ENCODE data around the gene MAN2B1.
A peak's percentile ranks its signal among the peaks of the same experiment; 100 is the strongest.
"Not testable (repeated sequence)": the region's sequence is repeated elsewhere in the genome, so short reads cannot be mapped to it uniquely, and the experiment has no call there.

The MAN2B1 gene

DNA sequence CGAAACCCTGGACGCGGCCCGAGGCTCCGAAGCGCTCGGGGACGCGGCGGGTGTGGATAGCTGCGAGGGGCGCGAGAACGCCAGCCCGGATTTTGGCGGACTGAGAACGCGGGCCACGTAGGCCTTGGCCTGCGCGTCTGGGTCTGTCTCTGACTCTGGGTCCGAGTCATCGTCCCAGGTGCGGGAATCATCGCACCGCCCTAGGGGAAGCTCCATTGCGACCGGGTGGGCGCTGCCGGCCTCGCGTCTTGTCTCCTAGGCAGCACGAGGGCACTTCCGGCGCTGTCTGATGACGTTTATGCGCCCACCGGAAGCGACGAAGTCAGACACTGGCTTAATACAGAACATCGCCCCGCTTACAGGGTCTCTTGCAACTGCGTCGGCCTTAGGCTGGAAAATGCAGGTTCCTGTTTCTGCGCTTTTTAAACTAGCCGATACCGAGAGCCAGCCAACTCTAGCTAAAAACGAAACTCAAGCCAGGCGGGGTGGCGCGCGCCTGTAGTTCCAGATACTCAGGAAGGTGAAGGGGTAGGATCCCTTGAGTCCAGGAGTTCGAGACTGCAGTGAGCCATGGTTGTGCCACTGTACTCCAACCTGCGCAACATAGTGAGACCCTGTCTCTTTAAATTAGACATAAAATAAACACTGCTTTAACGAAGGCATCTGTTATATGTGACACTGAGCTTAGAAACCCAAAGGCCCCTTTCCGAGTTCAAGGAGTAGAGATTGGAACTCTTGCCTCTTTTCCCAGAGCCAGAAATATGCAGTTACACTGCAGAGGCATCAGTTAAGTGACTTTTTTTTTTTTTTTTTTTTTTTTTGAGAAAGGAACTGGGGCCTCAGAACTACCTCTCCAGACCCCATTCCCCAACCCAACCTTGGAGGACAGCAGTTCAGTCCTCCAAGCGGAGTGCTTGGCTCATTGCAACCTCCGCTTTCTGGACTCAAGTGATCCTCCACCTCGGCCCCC is 30.1 kb upstream of the MAN2B1 start, which contains the start of gene FBXW9:
Gene FBXW9 (minus strand): TSS at position 266 of the 970 bp plus-strand sequence. CDS start 50 bp downstream, at position 216.
- peak within 1 kb of the TSS; percentile 88 for H3K27ac Mint-ChIP-seq
- peak within 1 kb of the TSS; percentile 89 for H3K4me3 Mint-ChIP-seq
- no peaks in the 10 kb centered on the region for H3K9me3 Mint-ChIP-seq (ENCODE audit: low read depth)
- no peaks in the 10 kb centered on the region for H3K27me3 Mint-ChIP-seq
- H3K36me3 Mint-ChIP-seq: peaks cover 5% of the 10 kb centered on the region
- peaks cover 9% of the 10 kb centered on the region for H3K4me1 Mint-ChIP-seq (ENCODE audit: low read depth)

DNA sequence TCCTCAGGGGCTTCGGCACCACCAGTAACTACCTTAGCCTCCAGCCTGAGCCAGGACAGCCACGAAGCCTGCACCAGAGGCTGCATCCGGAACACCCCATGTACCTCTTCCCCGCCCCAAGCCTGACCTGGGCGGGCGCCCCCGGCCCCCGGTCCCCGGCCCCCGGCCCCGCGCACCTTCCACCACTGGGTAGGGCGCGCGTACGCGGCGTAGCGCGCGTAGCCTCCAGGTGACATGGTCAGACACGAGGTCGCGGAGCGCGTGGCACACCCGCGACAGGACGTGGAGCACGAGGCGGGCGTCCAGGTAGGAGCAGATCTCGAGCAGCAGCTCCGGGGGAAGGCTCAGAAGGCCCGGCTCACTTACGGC is 29.4 kb upstream of the MAN2B1 start:
- Mint-ChIP-seq H3K27me3 (no peaks in the 10 kb centered on the region), H3K4me3 (peak overlapping the region; percentile 89), H3K36me3 (peaks cover 5% of the 10 kb centered on the region), H3K9me3 (ENCODE audit: low read depth) (no peaks in the 10 kb centered on the region), H3K4me1 (ENCODE audit: low read depth) (peaks cover 9% of the 10 kb centered on the region), H3K27ac (peak overlapping the region; percentile 66)

GRCh38 chr19:12695514-12695913 is 29.0 kb upstream of the MAN2B1 start:
- Mint-ChIP-seq H3K27me3 (no peaks in the 10 kb centered on the region), H3K36me3 (peaks cover 5% of the 10 kb centered on the region), H3K4me3 (peak overlapping the region; percentile 78), H3K9me3 (ENCODE audit: low read depth) (no peaks in the 10 kb centered on the region), H3K27ac (peak overlapping the region; percentile 66), H3K4me1 (ENCODE audit: low read depth) (peaks cover 9% of the 10 kb centered on the region)

DNA sequence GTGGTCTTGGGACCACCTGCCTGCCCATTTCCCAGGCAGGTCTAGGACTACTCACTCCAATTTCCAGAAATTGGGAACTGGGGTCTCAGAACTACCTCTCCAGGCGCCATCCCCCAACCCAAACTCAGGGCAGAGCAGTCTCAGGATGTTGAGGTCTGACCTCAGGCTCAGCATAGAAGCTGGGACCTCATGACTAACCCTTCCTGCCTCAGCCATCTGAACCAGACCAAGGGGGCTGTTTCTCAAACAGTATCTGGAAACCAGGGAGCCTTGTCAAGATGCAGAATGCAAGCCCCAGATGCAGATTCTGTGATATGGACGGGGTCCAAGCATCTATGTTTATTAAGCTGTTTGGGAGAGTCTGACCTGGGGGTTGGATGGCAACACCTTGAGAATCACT is 28.6 kb upstream of the MAN2B1 start:
- peaks cover 5% of the 10 kb centered on the region for H3K36me3 Mint-ChIP-seq
- peak overlapping the region; percentile 78 for H3K4me3 Mint-ChIP-seq

DNA sequence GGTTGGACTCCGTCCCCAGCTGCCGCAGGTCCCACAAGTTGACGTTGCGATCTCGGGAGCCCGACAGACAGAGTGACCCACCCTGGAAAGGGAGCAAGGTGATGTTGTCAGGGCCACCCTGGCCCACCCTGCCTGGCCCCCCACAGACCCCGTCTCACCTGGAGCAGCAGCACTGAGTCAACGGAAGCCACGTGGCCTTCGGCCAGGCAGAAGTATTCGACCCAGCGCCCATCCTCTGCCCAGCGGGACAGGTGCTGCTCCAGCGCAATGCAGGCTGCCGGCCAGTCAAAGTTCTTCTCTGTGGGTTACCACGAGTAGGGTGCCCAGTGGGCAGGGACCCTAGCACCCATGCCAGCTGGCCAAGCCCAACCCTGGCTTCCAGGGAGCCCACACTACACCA is 28.1 kb upstream of the MAN2B1 start:
- Mint-ChIP-seq H3K9me3 (ENCODE audit: low read depth) (no peaks in the 10 kb centered on the region), H3K27ac (no peak overlapping the region), H3K27me3 (no peaks in the 10 kb centered on the region), H3K4me1 (ENCODE audit: low read depth) (peaks cover 9% of the 10 kb centered on the region), H3K4me3 (peak overlapping the region; percentile 78), H3K36me3 (peaks cover 5% of the 10 kb centered on the region)

More for the DNA sequence above, 28.6 kb upstream of the MAN2B1 start:
- Mint-ChIP-seq H3K4me1 (ENCODE audit: low read depth) (peaks cover 9% of the 10 kb centered on the region), H3K27me3 (no peaks in the 10 kb centered on the region), H3K9me3 (ENCODE audit: low read depth) (no peaks in the 10 kb centered on the region), H3K27ac (no peak overlapping the region)

DNA sequence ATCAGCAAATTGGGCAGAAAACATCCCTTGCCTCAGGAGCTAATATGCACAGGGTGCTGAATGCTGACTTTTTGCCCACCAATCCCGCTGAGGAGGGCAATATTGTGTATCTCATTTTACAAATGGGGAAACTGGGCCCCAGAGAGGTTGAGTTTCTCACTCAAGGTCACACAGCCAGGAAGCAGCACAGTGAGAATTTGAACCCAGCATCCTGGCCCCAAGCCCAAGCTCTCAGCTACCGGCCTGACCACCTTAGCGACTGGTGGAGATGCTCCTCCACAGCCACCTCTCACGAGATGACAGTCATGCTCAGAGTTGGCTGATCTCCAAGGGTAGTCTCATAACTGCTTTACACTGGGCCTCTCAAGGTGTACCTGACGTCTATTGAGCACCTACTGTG is 26.4 kb upstream of the MAN2B1 start:
- Mint-ChIP-seq H3K36me3 (no peaks in the 10 kb centered on the region), H3K4me3 (no peak overlapping the region), H3K27ac (no peak overlapping the region), H3K9me3 (ENCODE audit: low read depth) (no peaks in the 10 kb centered on the region), H3K27me3 (no peaks in the 10 kb centered on the region), H3K4me1 (ENCODE audit: low read depth) (peaks cover 6% of the 10 kb centered on the region)

GRCh38 chr19:12689581-12690216 is 23.2 kb upstream of the MAN2B1 start:
- H3K27ac Mint-ChIP-seq: no peak overlapping the region

GRCh38 chr19:12689012-12689411 is 22.5 kb upstream of the MAN2B1 start:
- Mint-ChIP-seq H3K4me1 (ENCODE audit: low read depth) (no peaks in the 10 kb centered on the region), H3K9me3 (ENCODE audit: low read depth) (no peaks in the 10 kb centered on the region), H3K27me3 (no peaks in the 10 kb centered on the region), H3K27ac (no peak overlapping the region), H3K36me3 (no peaks in the 10 kb centered on the region), H3K4me3 (no peak overlapping the region)

More at GRCh38 chr19:12689581-12690216, 23.2 kb upstream of the MAN2B1 start:
- Mint-ChIP-seq H3K4me3 (no peak overlapping the region), H3K9me3 (ENCODE audit: low read depth) (no peaks in the 10 kb centered on the region), H3K27me3 (no peaks in the 10 kb centered on the region), H3K36me3 (no peaks in the 10 kb centered on the region), H3K4me1 (ENCODE audit: low read depth) (no peaks in the 10 kb centered on the region)

DNA sequence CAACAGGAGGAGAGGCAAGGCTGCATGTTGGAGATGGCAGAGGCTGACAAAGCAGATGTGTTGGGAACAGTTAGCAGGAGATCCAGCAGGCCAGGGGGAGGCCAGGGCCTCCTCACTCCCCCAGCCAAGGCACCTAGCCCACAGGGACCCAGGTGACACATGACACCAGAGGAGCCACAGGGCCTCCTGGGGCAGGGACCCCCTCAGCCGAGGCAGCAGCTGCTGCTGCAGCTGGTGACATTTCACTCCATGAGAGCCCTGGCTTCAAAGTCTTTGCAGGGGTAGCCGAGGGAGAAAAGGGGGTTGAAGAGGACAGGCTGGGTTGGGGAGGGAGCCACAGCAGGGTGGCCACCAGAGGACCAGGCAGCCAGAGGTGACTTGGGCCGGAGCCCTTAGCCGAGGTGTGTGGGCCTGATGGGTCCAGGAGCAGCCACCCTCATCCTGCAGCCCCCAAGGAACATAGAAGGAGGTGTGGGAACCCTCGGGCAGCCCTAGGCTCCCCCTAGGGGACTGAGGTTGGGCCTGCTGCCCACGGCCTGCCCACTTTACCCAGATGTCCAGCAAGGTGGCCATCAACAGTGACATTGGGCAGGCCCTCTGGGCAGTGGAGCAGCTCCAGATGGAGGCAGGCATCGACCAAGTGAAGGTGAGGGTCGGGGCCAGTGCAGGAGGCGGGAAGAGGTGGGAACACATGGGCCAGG is 21.1 kb upstream of the MAN2B1 start, which contains the start of gene GNG14:
Gene GNG14 (plus strand): TSS at position 503 of the 701 bp plus-strand sequence. CDS start 51 bp downstream, at position 554.
- Mint-ChIP-seq H3K27me3 (no peaks in the 10 kb centered on the region), H3K27ac (no peak within 1 kb of the TSS), H3K9me3 (ENCODE audit: low read depth) (no peaks in the 10 kb centered on the region), H3K4me1 (ENCODE audit: low read depth) (no peaks in the 10 kb centered on the region), H3K36me3 (no peaks in the 10 kb centered on the region), H3K4me3 (no peak within 1 kb of the TSS)

DNA sequence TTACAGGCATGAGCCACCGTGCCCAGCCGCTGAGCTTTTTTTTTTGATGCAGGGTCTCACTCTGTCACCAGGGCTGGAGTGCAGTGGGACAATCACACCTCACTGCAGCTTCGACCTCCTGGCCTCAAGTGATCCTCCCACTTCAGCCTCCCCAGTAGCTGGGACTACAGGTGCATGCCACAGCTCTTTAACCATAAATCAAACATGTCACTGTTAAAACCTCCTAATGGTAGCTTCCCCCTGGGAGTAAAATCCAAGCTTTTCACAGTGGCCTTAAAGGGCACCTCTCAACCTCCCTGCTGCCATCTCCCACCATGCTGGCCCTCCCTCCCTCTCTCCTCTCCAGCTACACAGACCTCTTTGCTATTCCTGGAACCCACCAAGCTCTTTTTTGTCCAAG is 19.3 kb upstream of the MAN2B1 start:
- Mint-ChIP-seq H3K27me3 (no peaks in the 10 kb centered on the region), H3K36me3 (peaks cover 3% of the 10 kb centered on the region), H3K4me3 (no peak overlapping the region), H3K27ac (no peak overlapping the region), H3K4me1 (ENCODE audit: low read depth) (peaks cover 5% of the 10 kb centered on the region), H3K9me3 (ENCODE audit: low read depth) (no peaks in the 10 kb centered on the region)

DNA sequence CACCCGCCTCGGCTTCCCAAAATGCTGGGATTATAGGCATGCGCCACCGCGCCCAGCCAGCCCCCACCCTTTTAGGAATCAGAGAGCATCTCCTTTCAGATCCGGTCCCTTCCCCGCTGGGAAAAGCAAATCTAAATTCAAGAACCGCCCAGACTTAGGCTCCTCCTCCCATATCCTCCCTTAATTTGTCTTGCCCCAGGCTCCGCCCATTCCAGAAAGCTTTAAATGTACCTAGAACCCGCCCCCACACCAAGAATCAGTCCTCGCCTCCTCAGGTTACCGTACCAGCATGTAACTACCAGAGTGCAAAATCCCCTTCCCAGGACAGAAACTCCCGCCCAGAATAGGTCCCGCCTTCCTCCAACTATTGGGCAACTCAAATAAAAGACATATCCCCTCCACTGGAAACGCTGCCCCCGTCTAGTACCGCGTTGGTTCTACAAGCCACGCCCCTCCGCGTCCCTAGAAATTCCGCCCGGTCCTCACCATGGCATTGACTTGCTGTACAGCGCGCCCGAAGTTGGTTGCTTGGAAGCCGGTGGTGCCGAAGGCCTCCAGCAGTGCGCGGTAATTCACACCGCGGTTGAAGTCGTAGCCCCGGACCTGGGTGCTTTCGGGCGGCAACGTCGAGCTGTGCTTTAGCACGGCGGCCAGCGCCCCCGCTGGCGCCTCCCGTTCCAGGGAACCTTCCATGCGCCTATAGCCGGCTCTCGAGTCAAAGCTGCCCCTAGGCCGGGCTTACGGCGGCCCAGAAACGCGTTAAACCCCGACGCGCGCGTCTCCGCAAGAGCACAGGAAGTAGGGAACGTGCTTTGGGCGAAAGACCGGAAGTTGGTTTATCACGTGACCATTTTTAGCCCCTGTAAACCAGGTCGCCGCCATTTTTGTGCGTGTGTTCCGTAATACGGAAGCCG is 14.8 kb upstream of the MAN2B1 start, which contains the start of gene DHPS:
Gene DHPS (minus strand): TSS at position 807 of the 914 bp plus-strand sequence. CDS start 114 bp downstream, at position 693.
- Mint-ChIP-seq H3K4me3 (peak within 1 kb of the TSS; percentile 93), H3K27ac (peak within 1 kb of the TSS; percentile 90), H3K36me3 (peaks cover 5% of the 10 kb centered on the region), H3K4me1 (ENCODE audit: low read depth) (peaks cover 25% of the 10 kb centered on the region), H3K9me3 (ENCODE audit: low read depth) (no peaks in the 10 kb centered on the region), H3K27me3 (no peaks in the 10 kb centered on the region)

DNA sequence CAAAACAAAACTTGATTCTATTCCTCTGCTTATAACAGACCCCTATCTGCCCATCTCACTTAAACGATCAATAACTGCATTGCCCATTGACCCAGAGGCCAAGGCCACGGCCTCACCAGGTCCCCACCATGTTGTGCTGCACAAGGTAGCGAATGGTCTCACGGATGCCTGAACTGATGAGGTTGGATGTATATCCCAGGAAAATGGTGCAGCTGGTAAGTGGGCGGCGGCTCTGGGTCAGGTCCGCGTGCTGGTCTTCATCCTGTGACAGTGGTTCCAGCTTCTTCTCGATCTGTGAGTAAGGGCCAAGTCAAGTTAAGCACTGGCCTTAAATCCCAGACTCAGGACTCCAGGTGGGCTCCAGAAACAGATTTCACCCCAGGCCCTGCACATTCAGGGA is 13.5 kb upstream of the MAN2B1 start:
- peaks cover 27% of the 10 kb centered on the region for H3K4me1 Mint-ChIP-seq (ENCODE audit: low read depth)
- no peak overlapping the region for H3K27ac Mint-ChIP-seq
- no peaks in the 10 kb centered on the region for H3K9me3 Mint-ChIP-seq (ENCODE audit: low read depth)
- peaks cover 5% of the 10 kb centered on the region for H3K36me3 Mint-ChIP-seq
- H3K27me3 Mint-ChIP-seq: no peaks in the 10 kb centered on the region
- H3K4me3 Mint-ChIP-seq: peak overlapping the region; percentile 93

- H3K36me3 Mint-ChIP-seq; H3K9me3 Mint-ChIP-seq (ENCODE audit: low read depth); H3K27ac Mint-ChIP-seq; H3K4me3 Mint-ChIP-seq; H3K27me3 Mint-ChIP-seq: not testable (repeated sequence)
- peaks cover 28% of the 10 kb centered on the region for H3K4me1 Mint-ChIP-seq (ENCODE audit: low read depth)
Observed at GRCh38 chr19:12678039-12678438, 11.5 kb upstream of the MAN2B1 start.

GRCh38 chr19:12676928-12677327 is 10.4 kb upstream of the MAN2B1 start:
- peak overlapping the region; percentile 41 for H3K27ac Mint-ChIP-seq
- H3K36me3 Mint-ChIP-seq: peaks cover 7% of the 10 kb centered on the region
- no peak overlapping the region for H3K4me3 Mint-ChIP-seq
- no peaks in the 10 kb centered on the region for H3K9me3 Mint-ChIP-seq (ENCODE audit: low read depth)
- peaks cover 30% of the 10 kb centered on the region for H3K4me1 Mint-ChIP-seq (ENCODE audit: low read depth)
- H3K27me3 Mint-ChIP-seq: no peaks in the 10 kb centered on the region
